Liver (tissue), 9 donors: ENCODE measurements around the gene FBXO38. TPM values are rescaled to one million over a fixed set of nuclear protein-coding genes. Genes with fewer than 3 reads are reported as not detected.

ENCODE experiments used
- DNase-seq: peaks from one replicate; pipeline ENCODE4 v3.0.0-alpha.2; 2017; ENCODE audit warnings: low spot score
- H3K27ac ChIP-seq, 2 donors: one replicate each; pipeline ENCODE4 v1.7.0; 2013; ENCODE audit warnings: inconsistent platforms in 2 of 2, low read length in 2 of 2, control low read depth in 1 of 2, low read depth in 1 of 2, mild to moderate bottlenecking in 1 of 2
- H3K27me3 ChIP-seq, 4 donors: one replicate each; pipeline versions ENCODE4 v1.6.1 to v1.7.0; 2013; ENCODE audit warnings: low read length in 3 of 4, inconsistent platforms in 1 of 4, mild to moderate bottlenecking in 1 of 4, moderate library complexity in 1 of 4; ENCODE audit not compliant: control insufficient read depth in 4 of 4, insufficient read depth in 4 of 4
- H3K36me3 ChIP-seq, 4 donors: one replicate each; pipeline versions ENCODE4 v1.6.1 to v1.7.0; 2013; ENCODE audit warnings: low read length in 3 of 4, mild to moderate bottlenecking in 3 of 4, low read depth in 1 of 4, moderate library complexity in 1 of 4; ENCODE audit not compliant: control insufficient read depth in 4 of 4, insufficient read depth in 3 of 4
- H3K4me1 ChIP-seq, 4 donors: one replicate each; pipeline versions ENCODE4 v1.6.1 to v1.7.0; 2013; ENCODE audit warnings: low read length in 3 of 4, mild to moderate bottlenecking in 3 of 4, moderate library complexity in 1 of 4; ENCODE audit not compliant: control insufficient read depth in 4 of 4, insufficient read depth in 4 of 4
- H3K4me3 ChIP-seq, 3 donors: one replicate each; pipeline versions ENCODE4 v1.6.1 to v1.7.0; 2013; ENCODE audit warnings: low read length in 3 of 3, control low read depth in 1 of 3, low read depth in 1 of 3, mild to moderate bottlenecking in 1 of 3
- H3K9ac ChIP-seq, 2 donors: one replicate each; pipeline ENCODE4 v1.7.0; 2013; ENCODE audit warnings: low read length in 2 of 2, mild to moderate bottlenecking in 2 of 2, moderate library complexity in 2 of 2, control low read depth in 1 of 2, low read depth in 1 of 2
- H3K9me3 ChIP-seq, 4 donors: one replicate each; pipeline versions ENCODE4 v1.6.1 to v1.7.0; 2013; ENCODE audit warnings: low read length in 3 of 4; ENCODE audit not compliant: control insufficient read depth in 4 of 4
- ATF3 ChIP-seq: IDR thresholded peaks from 2 replicates; pipeline ENCODE4 v1.6.1; 2016; ENCODE audit warnings: antibody characterized with exemption
- CTCF ChIP-seq: fragments of 150-350 bp; IDR thresholded peaks from 2 replicates; pipeline ENCODE4 v1.5.1; 2017; ENCODE audit warnings: improper control_type of control experiment, low read depth, low read length; ENCODE audit not compliant: missing input control
- EGR1 ChIP-seq, 2 donors: IDR thresholded peaks; 2 replicates each; pipeline ENCODE4 v1.6.1; 2016 to 2018; ENCODE audit warnings: antibody characterized with exemption in 2 of 2, low read depth in 2 of 2
- FOXA1 ChIP-seq: IDR thresholded peaks from 2 replicates; pipeline ENCODE4 v1.6.1; 2016; ENCODE audit warnings: antibody characterized with exemption
- FOXA2 ChIP-seq: IDR thresholded peaks from 2 replicates; pipeline ENCODE4 v1.6.1; 2016; ENCODE audit warnings: antibody characterized with exemption
- GABPA ChIP-seq, 2 donors: IDR thresholded peaks in 1 of 2; conservative IDR thresholded peaks in 1 of 2; 2 replicates each; pipeline ENCODE4 v1.6.1; 2016; ENCODE audit warnings: antibody characterized with exemption in 2 of 2, mild to moderate bottlenecking in 1 of 2, moderate library complexity in 1 of 2
- HNF4A ChIP-seq, 2 donors: conservative IDR thresholded peaks; 2 replicates each; pipeline ENCODE4 v1.6.1; 2016; ENCODE audit warnings: antibody characterized with exemption in 2 of 2, mild to moderate bottlenecking in 2 of 2
- HNF4G ChIP-seq: IDR thresholded peaks from 2 replicates; pipeline ENCODE4 v1.6.1; 2016; ENCODE audit warnings: antibody characterized with exemption
- JUND ChIP-seq, 2 donors: IDR thresholded peaks; 2 replicates each; pipeline ENCODE4 v1.6.1; 2016; ENCODE audit warnings: antibody characterized with exemption in 2 of 2
- MAX ChIP-seq: IDR thresholded peaks from 2 replicates; pipeline ENCODE4 v1.6.1; 2016; ENCODE audit warnings: antibody characterized with exemption
- NR2F2 ChIP-seq: IDR thresholded peaks from 2 replicates; pipeline ENCODE4 v1.6.1; 2016; ENCODE audit warnings: antibody characterized with exemption
- RAD21 ChIP-seq, 2 donors: IDR thresholded peaks; 2 replicates each; pipeline ENCODE4 v1.6.1; 2016; ENCODE audit warnings: antibody characterized with exemption in 2 of 2, mild to moderate bottlenecking in 2 of 2
- REST ChIP-seq: IDR thresholded peaks from 2 replicates; pipeline ENCODE4 v1.6.1; 2016; ENCODE audit warnings: antibody characterized with exemption, mild to moderate bottlenecking
- RXRA ChIP-seq, 2 donors: IDR thresholded peaks; 2 replicates each; pipeline ENCODE4 v1.6.1; 2017 to 2018; ENCODE audit warnings: antibody characterized with exemption in 2 of 2, mild to moderate bottlenecking in 1 of 2
- SP1 ChIP-seq: IDR thresholded peaks from 2 replicates; pipeline ENCODE4 v1.6.1; 2018; ENCODE audit warnings: antibody characterized with exemption, mild to moderate bottlenecking
- TAF1 ChIP-seq: conservative IDR thresholded peaks from 2 replicates; pipeline ENCODE4 v1.6.1; 2016; ENCODE audit warnings: antibody characterized with exemption, mild to moderate bottlenecking
- YY1 ChIP-seq: IDR thresholded peaks from 2 replicates; pipeline ENCODE4 v1.6.1; 2016; ENCODE audit warnings: antibody characterized with exemption, mild to moderate bottlenecking
- ZBTB33 ChIP-seq: IDR thresholded peaks from 2 replicates; pipeline ENCODE4 v1.6.1; 2016; ENCODE audit warnings: antibody characterized with exemption
- WGBS: extraction: QIAGEN DNeasy Blood & Tissue Kit; methylation state at CpG from one replicate; pipeline ENCODE4 v1.1.7; 2013; 5-methylcytosine and 5-hydroxymethylcytosine counted together
- polyA plus RNA-seq, 2 donors: library from polyadenylated mRNA; stranded (reverse) in 1 of 2; unstranded in 1 of 2; fragments of 200-250 nt in 1 of 2; fragments of >200 nt in 1 of 2; fragmentation: Nextera tagmentation in 1 of 2; extraction: Ambion mirVana in 1 of 2; gene quantifications; one replicate each; pipeline versions ENCODE4 v1.2.1 to v1.2.3, GENCODE V29; 2013 to 2015
- total RNA-seq, 2 donors: library from RNA; depleted of rRNA; stranded (reverse); fragments of >200 nt; gene quantifications; one replicate each; pipeline ENCODE4 v1.2.3, GENCODE V29; 2014
- donor health status: healthy.
- donor health status: healthy.
- donor health status: healthy.
- donor health status: healthy.
- donor health status: healthy.

Gene FBXO38
- total and polyA plus RNA-seq, 4 donors: 8.2 to 40.9 (median 25.3) TPM

- Histone ChIP-seq H3K4me1 (peaks cover 11 to 26% (median 13%) of the 10 kb centered on the region in 4 donors), H3K36me3 (no peaks in the 10 kb centered on the region), H3K9me3 (no peaks in the 10 kb centered on the region), H3K9ac (no peak overlapping the region), H3K27ac (no peak overlapping the region), H3K4me3 (no peak overlapping the region), H3K27me3 (no peaks in the 10 kb centered on the region)
- WGBS: 38% methylated on average over 2 of the region's 2 CpGs
- TF ChIP-seq ATF3: peak; percentile 19
- TF ChIP-seq HNF4A (conservative IDR thresholded peaks at IDR 0.05): peak; percentile 75 to 85
- TF ChIP-seq TAF1: no peak
- TF ChIP-seq CTCF: no peak
- peak; percentile 79 for TF ChIP-seq FOXA2
- peak in 1 of 2 donors; percentile 72 for TF ChIP-seq EGR1 (IDR thresholded peaks at IDR 0.05; ENCODE audit: low read depth in 2 of 2)
- TF ChIP-seq HNF4G: no peak
- TF ChIP-seq NR2F2: peak; percentile 40
- peak; percentile 44 to 55 for TF ChIP-seq RAD21 (IDR thresholded peaks at IDR 0.05)
- TF ChIP-seq MAX: peak; percentile 76
- peak; percentile 56 for TF ChIP-seq SP1
- peak; percentile 58 for TF ChIP-seq REST
- peak; percentile 84 for TF ChIP-seq FOXA1
- TF ChIP-seq YY1: peak; percentile 84
- peak; percentile 74 for TF ChIP-seq ZBTB33
- peak in 1 of 2 donors; percentile 40 for TF ChIP-seq GABPA (IDR thresholded peaks at IDR 0.05 in 1 of 2, conservative IDR thresholded peaks at IDR 0.05 in 1 of 2)
- TF ChIP-seq RXRA (IDR thresholded peaks at IDR 0.05): peak; percentile 89 to 97
- peak in 1 of 2 donors; percentile 72 for TF ChIP-seq JUND (IDR thresholded peaks at IDR 0.05)
- DNase-seq: no peak
These were observed 105.0 kb downstream of the FBXO38 start for GRCh38 chr5:148488757-148489156.
